OCI-LY1 (cell line): ENCODE results near the gene TUBGCP2.

Experiments used
- CTCF ChIP-seq: fragments of 200-600 bp; sonication (generic), shearing (Covaris generic); IDR thresholded peaks from 2 replicates; pipeline ENCODE4 v1.5.1; 2017; ENCODE audit warnings: mild to moderate bottlenecking, antibody characterized with exemption, low read length, moderate library complexity, mixed read lengths
- EZH2 ChIP-seq: fragments of 200-600 bp; sonication (generic), shearing (Covaris generic); IDR thresholded peaks from 2 replicates; pipeline ENCODE4 v1.8.0; 2017; ENCODE audit warnings: borderline replicate concordance, mixed run types, mild to moderate bottlenecking, antibody characterized with exemption, low read length, moderate library complexity, mixed read lengths

DNA sequence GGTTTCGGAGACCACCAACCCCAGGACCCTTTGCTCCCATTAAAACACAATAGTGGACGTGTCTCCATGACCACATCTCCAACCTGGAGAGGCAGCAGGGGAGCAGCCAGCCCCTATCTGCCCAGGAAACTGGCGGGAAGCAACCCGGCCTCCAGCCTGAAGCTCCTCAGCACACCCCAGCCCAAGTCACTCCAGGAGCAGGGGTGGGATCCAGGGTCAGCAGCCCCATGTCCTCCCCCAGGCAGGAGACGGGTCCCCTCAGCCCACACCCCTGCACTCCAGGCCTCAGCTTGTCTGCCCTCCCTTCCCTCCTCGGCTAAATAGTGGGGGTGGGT is 32.6 kb downstream of the TUBGCP2 start:
- TF ChIP-seq CTCF: no peak
- TF ChIP-seq EZH2: no peak
